Spleen (tissue), 7 donors: ENCODE results near the gene TFB1M.

Experiments
- CTCF ChIP-seq, 11 experiments: fragments of 200-600 bp in 7 of 11; fragments of 450-650 bp in 4 of 11; sonication (generic) in 4 of 11; IDR thresholded peaks in 8 of 11; conservative IDR thresholded peaks in 3 of 11; 1 replicate in 7 of 11; 2 replicates in 4 of 11; pipeline versions ENCODE4 v1.4.0 to v1.8.0; 2016 to 2021; ENCODE audit warnings: antibody characterized with exemption in 11 of 11, inconsistent platforms in 4 of 11, mild to moderate bottlenecking in 1 of 11
- POLR2A ChIP-seq, 3 donors: fragments of 450-650 bp; IDR thresholded peaks; one replicate each; pipeline ENCODE4 v1.5.1; 2017; ENCODE audit warnings: antibody characterized with exemption in 3 of 3, mild to moderate bottlenecking in 1 of 3
- POLR2AphosphoS5 ChIP-seq, 3 donors: sonication (generic); formaldehyde crosslinking; IDR thresholded peaks; one replicate each; pipeline ENCODE4 v1.5.1; 2017; ENCODE audit warnings: antibody characterized with exemption in 3 of 3
- donor health status: DM: no; HTN: no; CAD: no; lungs with moderate emphysema.
- donor health status: DM: no; HTN: no; CAD: no.
- donor health status: DM: no; HTN: no; CAD: no.

- no peak for TF ChIP-seq CTCF (IDR thresholded peaks at IDR 0.05 in 8 of 11, conservative IDR thresholded peaks at IDR 0.05 in 3 of 11)
- TF ChIP-seq POLR2AphosphoS5 (IDR thresholded peaks at IDR 0.05) = no peak
- TF ChIP-seq POLR2A (IDR thresholded peaks at IDR 0.05) = no peak
These were observed 27.0 kb upstream of the TFB1M start for GRCh38 chr6:155341130-155341828.
